ENCODE results near the gene BAHD1.

Gene BAHD1

DNA sequence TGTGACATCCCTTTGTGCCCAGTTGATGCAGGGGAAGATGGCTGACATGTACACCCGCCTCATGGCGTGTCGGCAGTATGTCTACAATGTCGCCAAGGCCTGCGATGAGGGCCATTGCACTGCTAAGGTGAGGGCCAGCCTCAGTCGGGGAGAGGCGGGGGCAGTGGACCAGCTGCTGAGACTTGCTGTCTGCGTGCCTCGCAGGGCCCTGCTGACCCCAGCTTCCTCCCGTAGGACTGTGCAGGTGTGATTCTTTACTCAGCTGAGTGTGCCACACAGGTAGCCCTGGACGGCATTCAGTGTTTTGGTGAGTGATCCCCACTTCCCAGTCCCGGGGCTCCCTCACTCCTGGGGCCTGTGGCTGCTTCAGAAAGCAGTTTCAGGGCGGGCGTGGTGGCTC, 24.7 kb upstream of the BAHD1 start:
- no peaks in the 10 kb centered on the region for H3K27me3 ChIP-seq (ENCODE audit: insufficient read depth, insufficient read length)
- peaks cover 2% of the 10 kb centered on the region for H3K4me1 ChIP-seq (ENCODE audit: insufficient read depth, insufficient read length)
- DNase-seq (ENCODE audit: low read depth, low spot score): no peak
- no peak overlapping the region for H3K9ac ChIP-seq (ENCODE audit: insufficient read length, low read depth)
- peaks cover 67% of the 10 kb centered on the region for H3K36me3 ChIP-seq (ENCODE audit: insufficient read depth, insufficient read length, low read length)
- H3K9me3 ChIP-seq (ENCODE audit: insufficient read depth, low read length): no peaks in the 10 kb centered on the region
- no peak overlapping the region for H3K4me3 ChIP-seq (ENCODE audit: insufficient read length, low read depth)
- TF ChIP-seq SUZ12 (IDR thresholded peaks at IDR 0.05; ENCODE audit: extremely low read depth, insufficient read depth, insufficient read length) (no peak), ZNF274 (IDR thresholded peaks at IDR 0.05; ENCODE audit: low read depth, low read length) (no peak), YY1 (IDR thresholded peaks at IDR 0.05; ENCODE audit: insufficient read depth, insufficient read length) (no peak)

DNA sequence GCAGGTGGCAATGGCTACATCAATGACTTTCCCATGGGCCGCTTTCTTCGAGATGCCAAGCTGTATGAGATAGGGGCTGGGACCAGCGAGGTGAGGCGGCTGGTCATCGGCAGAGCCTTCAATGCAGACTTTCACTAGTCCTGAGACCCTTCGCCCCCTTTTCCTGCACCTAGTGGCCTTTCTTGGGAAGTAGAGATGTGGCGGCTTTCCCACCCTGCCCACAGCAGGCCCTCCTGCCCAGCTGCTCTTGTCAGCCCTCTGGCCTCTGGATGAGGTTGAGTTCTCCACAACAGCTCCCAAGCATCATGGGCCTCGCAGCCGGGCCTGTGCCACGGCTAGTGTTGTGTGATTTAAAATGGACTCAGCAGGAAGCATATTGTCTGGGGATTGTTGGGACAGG, 22.6 kb upstream of the BAHD1 start:
- Histone ChIP-seq H3K27me3 (ENCODE audit: insufficient read depth, insufficient read length) (no peaks in the 10 kb centered on the region), H3K4me1 (ENCODE audit: insufficient read depth, insufficient read length) (peaks cover 2% of the 10 kb centered on the region), H3K4me3 (ENCODE audit: insufficient read length, low read depth) (no peak overlapping the region), H3K36me3 (ENCODE audit: insufficient read depth, insufficient read length, low read length) (peaks cover 46% of the 10 kb centered on the region), H3K9ac (ENCODE audit: insufficient read length, low read depth) (no peak overlapping the region), H3K9me3 (ENCODE audit: insufficient read depth, low read length) (no peaks in the 10 kb centered on the region)
- no peak for DNase-seq (ENCODE audit: low read depth, low spot score)
- TF ChIP-seq ZNF274 (IDR thresholded peaks at IDR 0.05; ENCODE audit: low read depth, low read length): no peak
- TF ChIP-seq SUZ12 (IDR thresholded peaks at IDR 0.05; ENCODE audit: extremely low read depth, insufficient read depth, insufficient read length): no peak
- no peak for TF ChIP-seq YY1 (IDR thresholded peaks at IDR 0.05; ENCODE audit: insufficient read depth, insufficient read length)

DNA sequence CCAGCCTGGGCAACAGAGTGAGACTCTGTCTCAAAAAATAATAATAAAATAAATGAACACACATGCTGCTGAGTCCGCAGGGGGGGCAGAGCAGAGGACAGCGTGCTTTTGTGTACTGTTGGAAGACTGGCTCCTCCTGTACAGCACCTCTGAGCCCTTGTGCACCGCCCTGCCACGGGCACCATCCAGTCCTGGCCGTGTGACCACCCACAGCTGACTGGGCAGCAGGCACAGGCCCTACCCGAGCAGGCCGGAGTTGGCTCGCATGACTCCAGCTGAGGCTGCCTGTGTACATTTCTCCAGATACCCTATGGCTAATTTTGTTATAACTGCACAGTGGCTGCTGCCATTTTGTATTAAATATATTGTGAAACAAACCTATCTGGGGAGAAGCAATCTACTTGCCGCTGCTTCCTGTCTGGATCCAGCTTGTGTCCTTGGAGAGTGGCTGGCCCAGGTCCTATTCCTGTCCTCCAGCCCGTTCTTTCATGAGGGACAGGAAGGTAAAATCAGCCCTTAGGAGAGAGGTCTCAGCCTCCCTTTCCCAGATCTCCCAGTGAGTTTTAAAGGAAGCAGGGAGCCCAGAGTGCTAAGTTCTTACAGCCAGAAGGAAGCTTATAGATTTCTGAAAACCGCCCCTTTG, 20.6 kb upstream of the BAHD1 start:
- Histone ChIP-seq H3K9ac (ENCODE audit: insufficient read length, low read depth) (no peak overlapping the region), H3K4me1 (ENCODE audit: insufficient read depth, insufficient read length) (peaks cover 2% of the 10 kb centered on the region), H3K9me3 (ENCODE audit: insufficient read depth, low read length) (no peaks in the 10 kb centered on the region), H3K36me3 (ENCODE audit: insufficient read depth, insufficient read length, low read length) (peaks cover 29% of the 10 kb centered on the region), H3K27me3 (ENCODE audit: insufficient read depth, insufficient read length) (no peaks in the 10 kb centered on the region), H3K4me3 (ENCODE audit: insufficient read length, low read depth) (no peak overlapping the region)
- TF ChIP-seq YY1 (IDR thresholded peaks at IDR 0.05; ENCODE audit: insufficient read depth, insufficient read length) (no peak), ZNF274 (IDR thresholded peaks at IDR 0.05; ENCODE audit: low read depth, low read length) (no peak), SUZ12 (IDR thresholded peaks at IDR 0.05; ENCODE audit: extremely low read depth, insufficient read depth, insufficient read length) (no peak)
- no peak for DNase-seq (ENCODE audit: low read depth, low spot score)

DNA sequence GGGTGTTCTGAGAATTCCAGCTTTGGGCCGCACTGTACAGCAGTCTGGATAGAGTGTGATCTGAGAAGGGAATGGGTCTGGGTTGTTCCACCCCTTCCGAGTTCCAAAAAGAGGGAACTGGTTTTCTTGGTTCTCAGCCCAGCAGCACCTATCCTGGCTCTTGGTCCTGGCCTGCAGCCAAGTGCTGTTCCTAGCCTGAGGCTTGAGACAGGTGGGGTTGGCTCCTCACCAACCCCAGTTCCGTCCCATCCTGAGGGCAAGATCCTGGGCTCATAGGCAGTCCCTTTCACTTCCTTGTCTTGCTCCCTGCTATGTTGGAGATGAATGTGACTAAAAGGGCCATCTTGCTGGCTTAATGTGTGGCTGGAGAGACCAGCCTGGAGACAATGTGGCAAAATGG, 20.0 kb upstream of the BAHD1 start:
- Histone ChIP-seq H3K4me1 (ENCODE audit: insufficient read depth, insufficient read length) (peaks cover 2% of the 10 kb centered on the region), H3K36me3 (ENCODE audit: insufficient read depth, insufficient read length, low read length) (peaks cover 23% of the 10 kb centered on the region), H3K9me3 (ENCODE audit: insufficient read depth, low read length) (no peaks in the 10 kb centered on the region), H3K4me3 (ENCODE audit: insufficient read length, low read depth) (no peak overlapping the region), H3K9ac (ENCODE audit: insufficient read length, low read depth) (no peak overlapping the region), H3K27me3 (ENCODE audit: insufficient read depth, insufficient read length) (no peaks in the 10 kb centered on the region)
- no peak for TF ChIP-seq ZNF274 (IDR thresholded peaks at IDR 0.05; ENCODE audit: low read depth, low read length)
- no peak for TF ChIP-seq SUZ12 (IDR thresholded peaks at IDR 0.05; ENCODE audit: extremely low read depth, insufficient read depth, insufficient read length)
- no peak for TF ChIP-seq YY1 (IDR thresholded peaks at IDR 0.05; ENCODE audit: insufficient read depth, insufficient read length)
- DNase-seq (ENCODE audit: low read depth, low spot score): no peak

- H3K36me3 ChIP-seq (ENCODE audit: insufficient read depth, insufficient read length, low read length): peaks cover 18% of the 10 kb centered on the region
- no peak for DNase-seq (ENCODE audit: low read depth, low spot score)
- no peaks in the 10 kb centered on the region for H3K27me3 ChIP-seq (ENCODE audit: insufficient read depth, insufficient read length)
- H3K4me1 ChIP-seq (ENCODE audit: insufficient read depth, insufficient read length): peaks cover 2% of the 10 kb centered on the region
- TF ChIP-seq ZNF274 (IDR thresholded peaks at IDR 0.05; ENCODE audit: low read depth, low read length): no peak
- TF ChIP-seq SUZ12 (IDR thresholded peaks at IDR 0.05; ENCODE audit: extremely low read depth, insufficient read depth, insufficient read length): no peak
- TF ChIP-seq YY1 (IDR thresholded peaks at IDR 0.05; ENCODE audit: insufficient read depth, insufficient read length): no peak
- no peaks in the 10 kb centered on the region for H3K9me3 ChIP-seq (ENCODE audit: insufficient read depth, low read length)
- no peak overlapping the region for H3K4me3 ChIP-seq (ENCODE audit: insufficient read length, low read depth)
- H3K9ac ChIP-seq (ENCODE audit: insufficient read length, low read depth): peak overlapping the region; percentile 67
These were observed 19.3 kb upstream of the BAHD1 start for GRCh38 chr15:40421246-40422157.

DNA sequence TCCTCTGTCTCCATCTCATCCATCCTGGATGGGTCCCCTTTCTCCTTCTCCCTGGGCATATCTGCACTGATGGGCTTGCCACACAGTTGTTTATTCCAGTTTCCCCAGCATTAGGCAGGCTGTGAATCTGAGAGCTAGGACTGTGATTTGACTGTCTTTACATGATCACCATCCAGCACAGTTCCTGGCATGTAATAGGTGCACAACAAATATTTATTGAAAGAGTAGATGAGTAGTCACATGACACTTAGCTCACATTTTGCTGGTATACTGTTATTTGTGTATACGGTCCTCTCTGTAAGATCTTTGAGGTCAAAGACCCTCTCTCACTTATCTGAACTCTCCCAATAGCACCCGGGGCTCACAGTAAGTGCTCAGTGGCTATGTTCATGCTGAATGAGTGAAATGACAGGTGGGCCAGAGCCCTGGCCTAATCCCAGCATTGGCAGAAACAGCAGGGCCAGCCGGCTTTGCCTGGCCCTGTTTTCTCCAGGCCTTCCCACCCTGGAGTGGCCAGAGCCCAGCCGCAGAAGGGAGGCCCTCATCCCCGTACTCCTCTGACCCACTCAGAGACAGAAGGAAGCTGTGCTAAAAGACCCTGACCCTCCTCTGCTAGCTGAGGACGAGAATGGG, 16.2 kb upstream of the BAHD1 start:
- Histone ChIP-seq H3K9me3 (ENCODE audit: insufficient read depth, low read length) (no peaks in the 10 kb centered on the region), H3K4me1 (ENCODE audit: insufficient read depth, insufficient read length) (peaks cover 8% of the 10 kb centered on the region), H3K27me3 (ENCODE audit: insufficient read depth, insufficient read length) (no peaks in the 10 kb centered on the region), H3K4me3 (ENCODE audit: insufficient read length, low read depth) (no peak overlapping the region), H3K9ac (ENCODE audit: insufficient read length, low read depth) (no peak overlapping the region), H3K36me3 (ENCODE audit: insufficient read depth, insufficient read length, low read length) (no peaks in the 10 kb centered on the region)
- no peak for DNase-seq (ENCODE audit: low read depth, low spot score)
- no peak for TF ChIP-seq ZNF274 (IDR thresholded peaks at IDR 0.05; ENCODE audit: low read depth, low read length)
- no peak for TF ChIP-seq SUZ12 (IDR thresholded peaks at IDR 0.05; ENCODE audit: extremely low read depth, insufficient read depth, insufficient read length)
- TF ChIP-seq YY1 (IDR thresholded peaks at IDR 0.05; ENCODE audit: insufficient read depth, insufficient read length): no peak

GRCh38 chr15:40425681-40426080, 15.1 kb upstream of the BAHD1 start:
- Histone ChIP-seq H3K27me3 (ENCODE audit: insufficient read depth, insufficient read length) (no peaks in the 10 kb centered on the region), H3K4me1 (ENCODE audit: insufficient read depth, insufficient read length) (peaks cover 11% of the 10 kb centered on the region), H3K36me3 (ENCODE audit: insufficient read depth, insufficient read length, low read length) (no peaks in the 10 kb centered on the region), H3K9ac (ENCODE audit: insufficient read length, low read depth) (no peak overlapping the region), H3K4me3 (ENCODE audit: insufficient read length, low read depth) (no peak overlapping the region), H3K9me3 (ENCODE audit: insufficient read depth, low read length) (no peaks in the 10 kb centered on the region)
- no peak for DNase-seq (ENCODE audit: low read depth, low spot score)
- TF ChIP-seq YY1 (IDR thresholded peaks at IDR 0.05; ENCODE audit: insufficient read depth, insufficient read length): no peak
- no peak for TF ChIP-seq ZNF274 (IDR thresholded peaks at IDR 0.05; ENCODE audit: low read depth, low read length)
- no peak for TF ChIP-seq SUZ12 (IDR thresholded peaks at IDR 0.05; ENCODE audit: extremely low read depth, insufficient read depth, insufficient read length)

Measured in NT2/D1 (cell line).